ENCODE results near the gene MACROD2.

DNA sequence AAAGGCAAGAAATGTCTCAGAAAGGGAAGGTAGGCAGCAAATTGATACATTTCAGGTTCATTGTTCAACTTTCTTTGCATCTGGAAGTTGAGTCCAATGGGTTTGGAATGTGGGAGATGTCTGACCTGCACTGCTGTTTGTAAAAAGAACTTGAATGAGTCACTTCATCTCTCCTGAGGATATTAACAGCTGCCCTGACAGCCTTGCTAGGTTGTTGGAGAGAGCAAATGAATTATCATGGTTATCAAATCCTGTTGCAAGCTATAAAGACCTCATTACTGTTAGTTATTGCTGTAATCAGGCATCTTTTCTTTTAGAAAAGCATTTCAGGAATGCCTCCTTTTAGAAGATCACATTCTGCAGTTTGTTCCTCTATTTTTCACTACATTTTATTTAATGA is 365.1 kb downstream of the MACROD2 start:
- TF ChIP-seq, protein P1, sequence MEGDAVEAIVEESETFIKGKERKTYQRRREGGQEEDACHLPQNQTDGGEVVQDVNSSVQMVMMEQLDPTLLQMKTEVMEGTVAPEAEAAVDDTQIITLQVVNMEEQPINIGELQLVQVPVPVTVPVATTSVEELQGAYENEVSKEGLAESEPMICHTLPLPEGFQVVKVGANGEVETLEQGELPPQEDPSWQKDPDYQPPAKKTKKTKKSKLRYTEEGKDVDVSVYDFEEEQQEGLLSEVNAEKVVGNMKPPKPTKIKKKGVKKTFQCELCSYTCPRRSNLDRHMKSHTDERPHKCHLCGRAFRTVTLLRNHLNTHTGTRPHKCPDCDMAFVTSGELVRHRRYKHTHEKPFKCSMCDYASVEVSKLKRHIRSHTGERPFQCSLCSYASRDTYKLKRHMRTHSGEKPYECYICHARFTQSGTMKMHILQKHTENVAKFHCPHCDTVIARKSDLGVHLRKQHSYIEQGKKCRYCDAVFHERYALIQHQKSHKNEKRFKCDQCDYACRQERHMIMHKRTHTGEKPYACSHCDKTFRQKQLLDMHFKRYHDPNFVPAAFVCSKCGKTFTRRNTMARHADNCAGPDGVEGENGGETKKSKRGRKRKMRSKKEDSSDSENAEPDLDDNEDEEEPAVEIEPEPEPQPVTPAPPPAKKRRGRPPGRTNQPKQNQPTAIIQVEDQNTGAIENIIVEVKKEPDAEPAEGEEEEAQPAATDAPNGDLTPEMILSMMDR (IDR thresholded peaks at IDR 0.05; ENCODE audit: poor library complexity, severe bottlenecking), result no peak
- TF ChIP-seq TAF1 (IDR thresholded peaks at IDR 0.05; ENCODE audit: low read depth) (no peak), EP300 (conservative IDR thresholded peaks at IDR 0.05; ENCODE audit: poor library complexity, severe bottlenecking) (no peak), EZH2 (IDR thresholded peaks at IDR 0.05; ENCODE audit: borderline replicate concordance, insufficient read depth, low read length, poor library complexity, severe bottlenecking) (no peak), RAD21 (conservative IDR thresholded peaks at IDR 0.05) (no peak)
